GM19351 (cell line): ENCODE measurements around the gene SPAG9.

Source experiments
- ATAC-seq: cut with Tn5 transposase; IDR thresholded peaks from one replicate; pipeline ENCODE4 v1.9.1; 2021; ENCODE audit warnings: mild to moderate bottlenecking, moderate library complexity; ENCODE audit not compliant: unreplicated experiment

Gene SPAG9

GRCh38 chr17:51120739-51121619, at the start of gene SPAG9:
SPAG9 (minus strand) TSS chr17:51120868; CDS start chr17:51120656, 212 bp downstream.
- peak; percentile 73 for ATAC-seq

- ATAC-seq, result no peak
Observed at GRCh38 chr17:51169340-51169739, 48.7 kb upstream of the SPAG9 start.

- ATAC-seq, result peak; percentile 55
Observed at GRCh38 chr17:51166987-51167931, 46.6 kb upstream of the SPAG9 start.

GRCh38 chr17:51166198-51166986, 45.7 kb upstream of the SPAG9 start, which contains the start of gene NME2:
NME2 (plus strand) TSS chr17:51166411; CDS start chr17:51166831, 420 bp downstream.
- ATAC-seq, result peak; percentile 82

- peak; percentile 18 for ATAC-seq
Observed at GRCh38 chr17:51165680-51166197, 45.1 kb upstream of the SPAG9 start.

DNA sequence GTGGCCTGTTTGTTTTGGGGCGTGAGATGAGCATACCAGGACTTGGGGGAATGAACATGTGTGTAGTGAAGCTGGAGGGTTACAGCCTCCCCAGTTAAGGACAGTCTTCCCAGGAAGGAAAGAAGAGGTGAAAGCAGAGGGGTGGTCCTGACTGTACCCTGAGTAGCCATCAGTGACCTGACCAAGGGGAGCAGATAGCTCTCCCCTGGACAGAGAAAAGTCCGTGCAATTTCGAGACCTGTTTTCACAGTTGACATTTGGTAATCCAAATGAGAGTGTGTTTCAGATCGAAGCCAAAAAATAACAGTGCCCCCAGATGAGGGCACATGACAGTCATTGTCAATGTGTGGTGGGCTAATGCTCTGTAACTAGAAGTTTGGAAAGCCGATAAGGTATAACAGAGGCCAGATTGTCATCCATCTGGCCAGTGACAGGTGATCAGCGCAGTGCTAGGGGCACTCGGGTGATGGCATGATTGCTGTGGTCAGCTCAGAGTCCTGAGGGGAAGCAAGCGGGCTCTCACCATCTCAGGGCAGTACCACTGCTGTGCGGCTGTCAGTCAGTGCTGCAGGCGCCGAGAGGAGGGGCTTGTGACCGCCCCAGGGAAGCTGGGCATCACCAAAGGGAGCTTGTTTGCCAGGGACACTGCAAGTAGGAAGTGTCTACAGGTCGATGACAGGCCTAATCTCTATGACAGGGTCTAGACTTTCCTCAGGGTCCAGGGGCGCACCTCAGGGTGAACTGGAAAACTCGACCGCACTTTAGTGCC, 44.4 kb upstream of the SPAG9 start:
- no peak for ATAC-seq

DNA sequence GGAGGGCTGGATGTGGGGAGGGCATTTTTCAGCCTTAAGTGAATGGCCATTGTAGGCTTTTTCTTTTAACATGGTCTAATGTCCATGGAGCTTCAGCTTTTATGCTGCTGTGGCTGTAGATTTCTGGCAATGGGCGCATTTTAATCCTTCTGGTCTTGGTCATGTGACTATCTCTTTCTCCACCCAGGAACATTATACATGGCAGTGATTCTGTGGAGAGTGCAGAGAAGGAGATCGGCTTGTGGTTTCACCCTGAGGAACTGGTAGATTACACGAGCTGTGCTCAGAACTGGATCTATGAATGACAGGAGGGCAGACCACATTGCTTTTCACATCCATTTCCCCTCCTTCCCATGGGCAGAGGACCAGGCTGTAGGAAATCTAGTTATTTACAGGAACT, 40.9 kb upstream of the SPAG9 start:
- no peak for ATAC-seq

DNA sequence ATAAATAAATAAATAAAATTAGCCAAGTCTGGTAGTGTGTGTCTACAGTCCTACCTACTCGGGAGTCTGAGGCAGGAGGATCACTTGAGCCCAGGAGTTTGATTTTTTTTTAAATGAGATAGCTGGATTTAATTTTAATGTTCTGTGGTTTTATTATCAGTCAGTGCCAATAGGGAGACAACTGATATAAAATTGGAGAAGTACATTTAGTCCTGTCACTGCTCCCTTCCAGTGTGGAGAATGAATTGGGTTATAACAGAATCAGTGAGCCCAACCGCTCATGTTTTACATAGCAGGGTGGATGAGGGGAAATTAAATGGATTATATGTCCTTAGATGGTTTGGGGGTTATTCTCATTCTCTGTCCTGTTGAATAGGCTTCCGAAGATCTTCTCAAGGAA, 38.9 kb upstream of the SPAG9 start:
- no peak for ATAC-seq

GRCh38 chr17:51155416-51155815, 34.7 kb upstream of the SPAG9 start:
- no peak for ATAC-seq

GRCh38 chr17:51154176-51154575, 33.5 kb upstream of the SPAG9 start:
- ATAC-seq, result no peak

DNA sequence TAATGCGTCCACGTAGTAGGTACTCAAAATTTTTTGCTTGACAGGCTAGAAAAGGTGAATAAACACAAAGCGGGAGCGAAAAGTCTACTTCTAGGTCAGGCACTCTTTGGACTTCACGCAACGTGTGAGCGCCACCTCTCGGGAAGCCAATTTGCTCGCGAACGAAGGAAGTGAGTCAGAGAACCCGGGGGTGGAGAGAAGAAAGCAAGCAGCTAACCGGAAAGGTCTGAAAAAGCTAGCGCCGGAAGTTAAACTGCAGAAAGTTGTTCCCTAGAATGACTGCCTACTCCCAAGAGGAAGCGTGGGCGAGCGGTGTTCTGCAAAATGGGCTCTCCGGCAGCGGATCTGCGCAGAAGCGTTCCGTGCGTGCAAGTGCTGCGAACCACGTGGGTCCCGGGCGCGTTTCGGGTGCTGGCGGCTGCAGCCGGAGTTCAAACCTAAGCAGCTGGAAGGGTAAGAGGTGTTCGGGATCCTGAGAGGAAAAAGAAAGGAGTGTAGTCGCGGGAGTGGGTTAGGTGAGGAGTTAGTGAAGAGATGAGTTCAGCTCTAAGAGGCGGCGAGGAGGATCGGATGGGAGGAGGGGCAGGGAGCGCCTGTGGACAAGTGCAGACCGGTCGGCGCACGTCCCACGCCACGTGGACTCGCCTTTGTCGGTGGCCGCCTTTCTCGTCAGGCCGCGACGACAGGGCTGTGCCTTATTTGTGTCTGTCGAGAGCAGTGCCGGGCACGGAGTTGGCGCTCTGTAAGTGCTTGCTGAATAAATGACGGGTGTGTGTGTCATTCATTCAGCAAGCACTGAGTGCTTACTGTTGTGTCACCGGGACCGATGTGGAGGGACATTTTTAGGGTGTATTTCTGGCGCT, 32.8 kb upstream of the SPAG9 start, which contains the start of gene NME1:
TSS of gene NME1 (plus strand) at position 350 of the 863 bp plus-strand sequence. CDS start 2,096 bp downstream, outside the sequence.
- peak; percentile 91 for ATAC-seq

GRCh38 chr17:51152766-51153209, 32.1 kb upstream of the SPAG9 start:
- peak; percentile 1 for ATAC-seq

DNA sequence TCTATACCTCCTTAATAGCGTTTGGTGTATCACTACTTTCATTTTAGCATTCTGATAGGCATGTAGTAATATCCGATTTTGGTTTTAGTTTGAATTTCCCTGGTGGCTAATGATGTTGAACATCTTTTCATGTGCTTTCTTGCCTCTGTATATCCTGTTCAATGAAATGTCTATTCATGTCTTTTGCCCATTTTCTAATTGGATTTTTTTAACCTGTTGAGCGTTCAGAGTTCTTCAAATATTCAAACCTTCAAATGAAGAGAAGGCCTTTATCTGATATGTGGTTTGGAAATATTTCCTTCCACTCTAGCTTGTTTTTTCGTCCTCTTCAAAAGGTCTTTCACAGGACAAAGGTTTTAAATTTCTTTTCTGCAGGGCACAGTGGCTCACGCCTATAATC, 30.3 kb upstream of the SPAG9 start:
- ATAC-seq, result no peak

DNA sequence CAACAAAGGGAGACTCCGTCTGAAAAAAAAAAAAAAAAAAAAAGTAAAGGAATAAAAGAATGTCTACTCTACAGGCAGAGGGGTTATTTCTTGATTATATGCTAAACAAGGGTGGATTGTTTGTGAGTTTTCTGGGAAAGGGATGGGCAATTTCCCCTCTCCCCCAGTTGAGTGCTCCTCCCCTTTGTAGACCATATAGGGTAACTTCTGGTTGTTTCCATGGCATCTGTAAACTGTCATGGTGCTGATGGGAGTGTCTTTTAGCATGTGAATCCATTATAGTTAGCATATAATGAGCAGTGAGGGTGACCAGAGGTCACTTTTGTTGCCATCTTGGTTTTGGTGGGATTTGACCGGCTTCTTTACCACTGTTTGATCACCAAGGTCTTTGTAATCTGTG, 28.5 kb upstream of the SPAG9 start:
- no peak for ATAC-seq

DNA sequence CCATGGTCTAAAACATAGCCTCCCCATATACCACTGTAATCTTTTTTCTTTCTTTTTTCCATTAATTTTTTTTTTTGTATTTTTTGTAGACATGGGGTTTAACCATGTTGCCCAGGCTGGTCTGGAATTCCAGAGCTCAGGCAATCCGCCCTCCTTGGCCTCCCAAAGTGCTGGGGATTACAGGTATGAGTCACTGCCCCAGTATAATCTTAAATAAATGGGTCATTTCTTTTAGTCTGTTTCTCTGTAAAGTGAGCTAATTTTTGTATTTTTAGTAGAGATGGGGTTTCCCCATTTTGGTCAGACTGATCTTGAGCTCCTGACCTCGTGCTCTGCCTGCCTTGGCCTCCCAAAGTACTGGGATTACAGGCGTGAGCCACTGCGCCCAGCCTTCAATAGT, 27.0 kb upstream of the SPAG9 start:
- no peak for ATAC-seq

DNA sequence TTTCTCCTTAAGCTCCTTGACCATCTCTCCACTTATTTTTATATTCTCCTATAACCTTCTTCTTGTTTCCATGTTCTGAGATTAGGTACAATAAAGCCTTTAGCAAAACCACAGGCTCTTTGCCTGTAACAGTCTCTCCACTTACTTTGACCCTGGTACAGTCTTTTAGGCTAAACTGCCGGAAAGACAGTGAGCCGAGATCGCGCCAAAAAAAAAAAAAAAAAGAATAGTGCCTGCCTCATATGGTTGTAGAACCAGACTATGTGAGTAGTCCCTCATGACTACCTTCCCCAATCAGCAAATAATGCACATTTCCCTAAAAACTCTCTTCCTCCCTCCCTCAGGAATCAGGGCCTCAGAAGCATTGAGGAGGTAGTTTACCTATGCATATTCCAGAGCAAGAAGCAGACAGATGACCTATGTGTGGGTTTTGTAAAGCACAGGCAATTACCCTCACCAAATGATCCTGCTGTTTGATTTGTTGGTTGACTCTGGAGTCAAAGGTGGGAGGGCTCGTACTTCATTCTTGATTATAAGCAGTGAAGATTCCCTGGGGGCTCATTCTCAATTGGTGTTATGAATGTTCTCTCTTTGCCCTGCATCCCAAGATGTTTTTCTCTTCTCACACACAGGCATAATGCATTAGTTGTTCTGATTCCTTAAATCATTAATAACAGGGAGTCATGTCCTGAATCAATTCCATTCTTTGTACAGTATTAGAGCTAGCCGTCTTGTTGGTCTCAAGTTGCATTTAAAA, 23.8 kb upstream of the SPAG9 start:
- no peak for ATAC-seq

DNA sequence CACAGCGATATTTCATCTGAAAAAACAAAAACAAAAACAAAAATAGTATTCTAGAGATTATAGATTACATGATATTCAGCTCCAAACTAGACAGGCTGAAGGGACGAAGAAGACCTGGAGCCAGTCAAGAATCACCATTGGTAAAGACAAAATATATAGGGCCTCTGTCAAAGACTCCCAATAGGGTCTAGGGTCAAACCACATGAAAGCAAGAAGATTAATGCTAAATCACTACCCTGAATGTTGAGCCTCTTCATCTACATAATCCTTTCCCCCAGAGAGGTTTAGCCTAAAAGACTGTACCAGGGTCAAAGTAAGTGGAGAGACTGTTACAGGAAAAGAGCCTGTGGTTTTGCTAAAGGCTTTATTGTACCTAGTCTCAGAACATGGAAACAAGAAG, 21.9 kb upstream of the SPAG9 start:
- ATAC-seq, result no peak

GRCh38 chr17:51135956-51136355, 15.3 kb upstream of the SPAG9 start:
- no peak for ATAC-seq
